Ascending aorta (tissue), 2 donors: Measurements from ENCODE around the gene HHIP. TPM values are rescaled to one million over a fixed set of nuclear protein-coding genes. Genes with fewer than 3 reads are reported as not detected.
"Not testable (repeated sequence)": the region's sequence is repeated elsewhere in the genome, so short reads cannot be mapped to it uniquely, and the experiment has no call there.

Experiments used
- DNase-seq, 2 donors: peaks; one replicate each; pipeline ENCODE4 v3.0.0-alpha.2; 2019; ENCODE audit warnings: low spot score in 2 of 2
- H3K27ac ChIP-seq, 2 donors: fragments of 200-600 bp; sonication (generic); one replicate each; pipeline ENCODE4 v1.5.1; 2016 to 2017; ENCODE audit warnings: mild to moderate bottlenecking in 1 of 2
- H3K27me3 ChIP-seq: fragments of 200-600 bp; sonication (generic); one replicate; pipeline ENCODE4 v1.5.1; 2017
- H3K36me3 ChIP-seq, 2 donors: fragments of 200-600 bp; sonication (generic); one replicate each; pipeline ENCODE4 v1.5.1; 2016
- H3K4me1 ChIP-seq, 2 donors: fragments of 200-600 bp; sonication (generic); one replicate each; pipeline ENCODE4 v1.5.1; 2016 to 2017; ENCODE audit warnings: mild to moderate bottlenecking in 1 of 2
- H3K4me3 ChIP-seq, 2 donors: fragments of 200-600 bp; sonication (generic); one replicate each; pipeline ENCODE4 v1.5.1; 2016 to 2017; ENCODE audit warnings: mild to moderate bottlenecking in 1 of 2
- H3K9me3 ChIP-seq, 2 donors: fragments of 200-600 bp; sonication (generic); one replicate each; pipeline ENCODE4 v1.5.1; 2016
- CTCF ChIP-seq, 3 experiments: fragments of 200-600 bp in 2 of 3; fragments of 450-650 bp in 1 of 3; sonication (generic) in 2 of 3; IDR thresholded peaks; one replicate each; pipeline ENCODE4 v1.5.1; 2016 to 2019; ENCODE audit warnings: antibody characterized with exemption in 3 of 3, mild to moderate bottlenecking in 1 of 3, moderate library complexity in 1 of 3
- intact Hi-C: fragments of 100-400 bp; cut with DNase I; formaldehyde crosslinking; loops from one replicate; pipeline ENCODE4 v1.15.1; 2023
- total RNA-seq: library from RNA; depleted of rRNA; stranded (reverse); fragments of >200 nt; gene quantifications from one replicate; pipeline ENCODE4 v1.1.0, GENCODE V29; 2016

The HHIP gene
- total RNA-seq, 1 donor from 2014 or later: 2.2 TPM

GRCh38 chr4:144754562-144755410 is 108.8 kb downstream of the HHIP start:
- Histone ChIP-seq H3K27ac (no peak overlapping the region), H3K4me1 (no peaks in the 10 kb centered on the region), H3K9me3 (peaks cover 0 to 3% of the 10 kb centered on the region in 2 donors), H3K4me3 (no peak overlapping the region), H3K36me3 (no peaks in the 10 kb centered on the region), H3K27me3 (no peaks in the 10 kb centered on the region)
- DNase-seq: no peak
- intact Hi-C loops: no loop called here
- TF ChIP-seq CTCF (IDR thresholded peaks at IDR 0.05): peak in 1 of 3 experiments; percentile 3

GRCh38 chr4:144757969-144758368 is 112.0 kb downstream of the HHIP start:
- no peak for TF ChIP-seq CTCF (IDR thresholded peaks at IDR 0.05)
- DNase-seq: no peak
- Histone ChIP-seq H3K27me3 (no peaks in the 10 kb centered on the region), H3K36me3 (no peaks in the 10 kb centered on the region), H3K27ac (no peak overlapping the region), H3K4me3 (no peak overlapping the region), H3K9me3 (peaks cover 0 to 3% of the 10 kb centered on the region in 2 donors), H3K4me1 (no peaks in the 10 kb centered on the region)
- intact Hi-C loops: no loop called here

- DNase-seq, H3K4me3 ChIP-seq, H3K27me3 ChIP-seq, H3K9me3 ChIP-seq, H3K27ac ChIP-seq, intact Hi-C loops, H3K4me1 ChIP-seq, H3K36me3 ChIP-seq: not testable (repeated sequence)
Measured at GRCh38 chr4:144768809-144769208, 122.9 kb downstream of the HHIP start.

GRCh38 chr4:144778364-144778763 is 132.4 kb downstream of the HHIP start:
- DNase-seq: no peak
- H3K4me1 ChIP-seq: no peaks in the 10 kb centered on the region
- no peak overlapping the region for H3K4me3 ChIP-seq
- no peaks in the 10 kb centered on the region for H3K27me3 ChIP-seq
- TF ChIP-seq CTCF (IDR thresholded peaks at IDR 0.05): no peak
- intact Hi-C loops: no loop called here
- no peaks in the 10 kb centered on the region for H3K36me3 ChIP-seq
- no peaks in the 10 kb centered on the region for H3K9me3 ChIP-seq
- no peak overlapping the region for H3K27ac ChIP-seq

GRCh38 chr4:144782345-144782744 is 136.4 kb downstream of the HHIP start:
- Histone ChIP-seq H3K4me1 (no peaks in the 10 kb centered on the region), H3K27me3 (no peaks in the 10 kb centered on the region), H3K4me3 (no peak overlapping the region), H3K36me3 (no peaks in the 10 kb centered on the region), H3K27ac (no peak overlapping the region), H3K9me3 (no peaks in the 10 kb centered on the region)
- no peak for TF ChIP-seq CTCF (IDR thresholded peaks at IDR 0.05)
- intact Hi-C loops: no loop called here
- DNase-seq: no peak

GRCh38 chr4:144785961-144786360 is 140.0 kb downstream of the HHIP start:
- Histone ChIP-seq H3K36me3 (no peaks in the 10 kb centered on the region), H3K27me3 (no peaks in the 10 kb centered on the region), H3K27ac (no peak overlapping the region), H3K4me1 (no peaks in the 10 kb centered on the region), H3K4me3 (no peak overlapping the region), H3K9me3 (no peaks in the 10 kb centered on the region)
- no peak for DNase-seq
- intact Hi-C loops: no loop called here
- no peak for TF ChIP-seq CTCF (IDR thresholded peaks at IDR 0.05)
